ENCODE results near the gene PDYN. TPM values are rescaled to one million over a fixed set of nuclear protein-coding genes. Genes with fewer than 3 reads are reported as not detected.

Gene PDYN
- total and polyA plus RNA-seq, 7 donors = not detected

DNA sequence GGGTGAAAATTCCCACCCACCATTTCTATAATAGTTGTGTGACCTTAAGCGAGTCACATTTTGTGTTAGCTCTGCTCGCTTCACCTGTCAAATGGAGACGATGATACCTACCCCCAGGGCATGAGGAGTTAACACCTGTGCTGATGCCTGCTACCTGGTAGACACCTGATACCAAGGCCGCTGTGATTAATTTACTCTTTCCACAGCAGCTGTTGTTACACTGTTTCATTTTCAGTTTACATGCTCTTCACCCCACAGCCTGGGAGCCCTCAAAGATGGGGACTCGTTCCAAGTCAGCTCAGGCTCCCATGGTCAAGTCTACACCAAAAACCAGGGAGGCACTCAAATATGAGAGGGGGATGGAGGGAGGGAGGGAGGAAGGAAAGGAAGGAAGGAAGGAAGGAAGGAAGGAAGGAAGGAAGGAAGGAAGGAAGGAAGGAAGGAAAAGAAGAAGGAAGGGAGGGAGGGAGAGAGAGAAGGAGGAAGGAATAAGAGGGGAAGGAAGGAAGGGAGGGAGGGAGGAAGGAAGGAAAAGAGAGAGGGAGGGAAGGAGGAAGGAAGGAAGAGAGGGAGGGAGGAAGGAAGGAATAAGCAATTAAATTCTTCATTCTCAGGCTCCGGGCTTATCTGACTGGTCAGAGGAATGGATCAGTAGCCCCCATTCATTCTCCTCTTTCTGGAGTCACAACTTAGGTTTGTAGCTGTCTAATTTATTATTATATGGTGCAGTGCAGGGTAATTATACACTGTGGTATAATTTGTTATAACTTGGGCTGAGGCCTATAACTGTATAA lies 40.9 kb downstream of the PDYN start:
- H3K4me1 ChIP-seq = peaks cover 6% of the 10 kb centered on the region
- H3K27me3 ChIP-seq (ENCODE audit: insufficient read depth in 3 of 3, low read length in 2 of 3) = no peaks in the 10 kb centered on the region
- no peaks in the 10 kb centered on the region for H3K9me3 ChIP-seq
- DNase-seq = no peak
- intact Hi-C loops (cut with DNase I) = no loop called here
- no peak for ATAC-seq
- no peak overlapping the region for H3K4me3 ChIP-seq
- TF ChIP-seq, protein P1, sequence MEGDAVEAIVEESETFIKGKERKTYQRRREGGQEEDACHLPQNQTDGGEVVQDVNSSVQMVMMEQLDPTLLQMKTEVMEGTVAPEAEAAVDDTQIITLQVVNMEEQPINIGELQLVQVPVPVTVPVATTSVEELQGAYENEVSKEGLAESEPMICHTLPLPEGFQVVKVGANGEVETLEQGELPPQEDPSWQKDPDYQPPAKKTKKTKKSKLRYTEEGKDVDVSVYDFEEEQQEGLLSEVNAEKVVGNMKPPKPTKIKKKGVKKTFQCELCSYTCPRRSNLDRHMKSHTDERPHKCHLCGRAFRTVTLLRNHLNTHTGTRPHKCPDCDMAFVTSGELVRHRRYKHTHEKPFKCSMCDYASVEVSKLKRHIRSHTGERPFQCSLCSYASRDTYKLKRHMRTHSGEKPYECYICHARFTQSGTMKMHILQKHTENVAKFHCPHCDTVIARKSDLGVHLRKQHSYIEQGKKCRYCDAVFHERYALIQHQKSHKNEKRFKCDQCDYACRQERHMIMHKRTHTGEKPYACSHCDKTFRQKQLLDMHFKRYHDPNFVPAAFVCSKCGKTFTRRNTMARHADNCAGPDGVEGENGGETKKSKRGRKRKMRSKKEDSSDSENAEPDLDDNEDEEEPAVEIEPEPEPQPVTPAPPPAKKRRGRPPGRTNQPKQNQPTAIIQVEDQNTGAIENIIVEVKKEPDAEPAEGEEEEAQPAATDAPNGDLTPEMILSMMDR (IDR thresholded peaks at IDR 0.05) = no peak
- H3K36me3 ChIP-seq (ENCODE audit: insufficient read depth in 1 of 2, low read depth in 1 of 2) = no peaks in the 10 kb centered on the region
- H3K27ac ChIP-seq = no peak overlapping the region
- 67 to 76% (median 70%) methylated on average over 6 of the region's 6 CpGs for WGBS, 3 donors

DNA sequence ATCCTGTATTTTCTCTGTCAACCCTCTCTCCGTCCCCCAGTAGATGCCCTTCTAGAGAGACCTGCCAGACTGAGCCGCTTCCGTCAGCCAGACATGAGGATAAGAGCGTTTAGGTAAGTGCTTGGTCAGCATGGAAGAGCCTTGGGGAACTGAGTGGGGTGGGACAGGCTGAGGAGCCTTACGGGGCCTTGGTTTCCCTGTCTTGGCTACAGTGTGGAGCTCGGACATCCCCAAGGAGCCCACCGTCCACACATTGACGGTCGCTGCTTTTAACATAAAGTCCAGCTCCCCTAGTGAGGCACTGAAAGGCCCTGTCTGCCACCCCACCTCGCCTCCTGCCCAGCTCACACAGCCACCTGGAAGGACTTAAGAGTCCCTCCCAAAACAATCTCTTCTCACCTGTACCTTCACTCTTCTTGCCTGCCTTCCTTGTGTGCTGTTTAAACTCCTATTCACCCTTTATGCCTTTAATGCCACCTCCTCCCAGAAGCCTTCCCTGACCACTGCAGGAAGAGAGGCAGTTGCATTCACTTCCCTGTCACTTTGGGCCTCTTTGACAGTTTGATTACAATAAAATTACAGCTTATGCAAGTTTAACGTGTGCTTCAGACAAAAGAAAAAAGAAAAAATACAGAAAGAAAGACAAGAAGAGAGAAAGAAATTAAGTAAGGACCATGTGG lies 42.3 kb downstream of the PDYN start:
- intact Hi-C loops (cut with DNase I) = no loop called here

DNA sequence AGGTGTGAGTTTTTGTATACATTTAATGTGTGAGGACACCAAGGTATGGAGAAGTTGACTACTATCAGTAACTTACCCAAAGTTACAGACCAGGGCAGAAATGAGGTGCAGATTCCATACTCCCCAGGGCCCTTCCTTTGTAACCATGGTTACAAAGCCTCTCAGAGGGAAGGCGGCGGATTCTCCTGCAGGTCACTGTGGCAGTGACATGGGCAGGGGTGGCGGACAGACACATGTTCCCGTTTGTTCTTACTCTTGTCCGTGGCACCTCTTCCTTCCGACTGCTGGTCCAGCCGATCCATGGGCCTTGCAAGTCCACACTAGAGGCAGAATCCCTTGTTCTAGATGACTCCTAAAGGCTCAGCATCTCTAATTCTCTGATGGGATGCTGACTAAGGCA lies 43.0 kb downstream of the PDYN start:
- H3K4me3 ChIP-seq = no peak overlapping the region
- peaks cover 14% of the 10 kb centered on the region for H3K4me1 ChIP-seq
- H3K36me3 ChIP-seq (ENCODE audit: insufficient read depth in 1 of 2, low read depth in 1 of 2) = no peaks in the 10 kb centered on the region
- intact Hi-C loops (cut with DNase I) = no loop called here
- H3K27ac ChIP-seq = no peak overlapping the region
- no peaks in the 10 kb centered on the region for H3K9me3 ChIP-seq
- H3K27me3 ChIP-seq (ENCODE audit: insufficient read depth in 3 of 3, low read length in 2 of 3) = no peaks in the 10 kb centered on the region
- TF ChIP-seq, protein P1 (IDR thresholded peaks at IDR 0.05) = no peak
- no peak for DNase-seq
- no peak for ATAC-seq
- WGBS, 3 donors = 80 to 90% (median 88%) methylated on average over 7 of the region's 7 CpGs

More for the DNA sequence above, 42.3 kb downstream of the PDYN start:
- TF ChIP-seq, protein P1 (IDR thresholded peaks at IDR 0.05) = no peak
- DNase-seq = no peak
- H3K27me3 ChIP-seq (ENCODE audit: insufficient read depth in 3 of 3, low read length in 2 of 3) = no peaks in the 10 kb centered on the region
- H3K4me3 ChIP-seq = no peak overlapping the region
- 81 to 89% (median 85%) methylated on average over 11 of the region's 11 CpGs for WGBS, 3 donors
- H3K4me1 ChIP-seq = peaks cover 7% of the 10 kb centered on the region
- no peaks in the 10 kb centered on the region for H3K9me3 ChIP-seq
- no peaks in the 10 kb centered on the region for H3K36me3 ChIP-seq (ENCODE audit: insufficient read depth in 1 of 2, low read depth in 1 of 2)
- ATAC-seq = no peak
- no peak overlapping the region for H3K27ac ChIP-seq

DNA sequence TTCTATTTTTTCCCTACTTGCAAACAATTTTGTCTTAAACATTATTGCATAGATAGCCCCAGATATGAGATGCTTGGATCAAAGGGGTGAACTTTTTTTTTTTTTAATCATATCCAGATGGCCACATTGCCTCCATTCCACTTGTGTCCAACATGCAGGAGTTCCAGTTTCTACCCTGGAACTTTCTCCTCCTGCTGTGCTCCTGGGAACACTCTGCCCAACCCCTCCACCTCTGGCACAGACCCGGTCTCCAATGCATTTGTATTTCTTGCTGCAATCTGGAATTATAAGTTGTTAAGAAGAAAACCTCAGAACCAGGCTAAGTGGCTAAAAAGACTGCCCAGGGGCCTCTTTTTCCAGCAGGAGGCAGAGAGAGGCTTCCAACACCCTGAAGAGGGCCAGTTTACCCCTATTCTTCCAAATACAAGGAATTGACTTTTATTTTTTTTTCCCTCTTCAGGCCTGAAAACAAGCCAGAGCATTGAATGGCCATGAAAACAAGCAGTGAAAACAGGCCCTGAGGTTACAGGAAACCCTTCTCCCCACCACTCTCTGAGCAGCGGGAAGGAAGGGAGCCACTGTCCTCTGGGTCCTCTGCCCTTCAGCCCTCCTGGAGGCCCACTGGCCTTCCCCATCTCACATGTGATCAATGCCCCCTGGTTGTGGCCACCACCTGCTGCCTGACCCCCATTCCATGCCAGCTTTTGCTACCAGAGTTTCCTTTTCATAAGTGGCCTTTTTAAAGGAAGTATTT lies 44.3 kb downstream of the PDYN start:
- Histone ChIP-seq H3K9me3 (no peaks in the 10 kb centered on the region), H3K36me3 (ENCODE audit: insufficient read depth in 1 of 2, low read depth in 1 of 2) (no peaks in the 10 kb centered on the region), H3K4me3 (no peak overlapping the region), H3K27ac (no peak overlapping the region), H3K27me3 (ENCODE audit: insufficient read depth in 3 of 3, low read length in 2 of 3) (peaks cover 0 to 1% (median 0%) of the 10 kb centered on the region in 3 donors), H3K4me1 (peaks cover 26% of the 10 kb centered on the region)
- 66 to 78% (median 76%) methylated on average over 2 of the region's 2 CpGs for WGBS, 3 donors
- no peak for DNase-seq
- no peak for ATAC-seq
- intact Hi-C loops (cut with DNase I) = no loop called here
- TF ChIP-seq, protein P1 (IDR thresholded peaks at IDR 0.05) = no peak
